GM12801 (cell line): Measurements from ENCODE around the gene TRRAP.

ENCODE experiments used
- TF ChIP-seq, protein P1 (sequence below): IDR thresholded peaks from one replicate; pipeline ENCODE4 v1.5.1; 2011; ENCODE audit warnings: control low read depth; ENCODE audit not compliant: insufficient read length; ENCODE audit errors: extremely low read depth

TRRAP gene

DNA sequence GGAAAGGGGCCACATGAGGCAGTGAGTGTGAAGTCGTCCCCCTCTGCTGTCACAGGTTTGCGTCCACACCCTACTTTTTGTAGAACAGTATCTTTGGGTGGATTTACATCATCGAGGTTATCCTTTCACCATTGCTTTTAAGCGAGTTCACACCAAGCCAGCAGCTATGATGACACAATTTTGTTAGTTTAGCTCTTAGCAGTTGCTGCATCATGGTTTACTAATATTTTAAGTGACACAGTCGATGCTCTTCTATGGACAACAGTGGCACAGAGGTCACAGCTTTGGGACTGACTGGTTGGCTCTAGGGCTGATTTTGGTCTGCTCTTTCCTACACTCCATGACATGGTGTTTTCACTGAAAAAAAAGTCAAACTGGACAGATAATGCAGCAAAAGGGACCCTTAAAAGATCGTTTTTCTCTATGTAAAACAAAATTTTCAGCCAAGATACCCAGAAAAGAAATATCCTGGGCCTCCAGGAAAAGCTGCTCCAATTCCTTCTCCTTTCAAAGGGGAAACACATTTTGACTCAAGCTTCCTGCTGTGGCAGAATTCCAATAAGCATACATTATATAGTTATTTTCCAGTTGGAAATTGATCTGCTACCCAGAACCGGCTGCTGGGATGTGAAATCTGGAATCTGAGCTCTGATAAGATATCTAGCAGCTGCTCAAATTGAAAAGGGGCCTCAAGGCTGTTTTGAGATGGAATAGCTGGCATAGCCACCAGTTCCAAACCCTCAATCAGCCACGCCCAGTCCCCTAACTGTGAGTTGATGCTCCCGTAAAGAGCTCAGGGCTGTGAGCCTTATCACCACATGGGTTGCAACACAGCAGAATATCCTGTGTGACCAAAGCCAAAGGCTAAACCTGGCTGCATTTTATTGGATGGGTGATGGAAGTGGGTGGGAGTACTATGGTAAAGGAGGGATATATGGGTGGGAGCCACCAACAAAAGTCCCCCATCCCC is 151.4 kb downstream of the TRRAP start:
- TF ChIP-seq, protein P1, sequence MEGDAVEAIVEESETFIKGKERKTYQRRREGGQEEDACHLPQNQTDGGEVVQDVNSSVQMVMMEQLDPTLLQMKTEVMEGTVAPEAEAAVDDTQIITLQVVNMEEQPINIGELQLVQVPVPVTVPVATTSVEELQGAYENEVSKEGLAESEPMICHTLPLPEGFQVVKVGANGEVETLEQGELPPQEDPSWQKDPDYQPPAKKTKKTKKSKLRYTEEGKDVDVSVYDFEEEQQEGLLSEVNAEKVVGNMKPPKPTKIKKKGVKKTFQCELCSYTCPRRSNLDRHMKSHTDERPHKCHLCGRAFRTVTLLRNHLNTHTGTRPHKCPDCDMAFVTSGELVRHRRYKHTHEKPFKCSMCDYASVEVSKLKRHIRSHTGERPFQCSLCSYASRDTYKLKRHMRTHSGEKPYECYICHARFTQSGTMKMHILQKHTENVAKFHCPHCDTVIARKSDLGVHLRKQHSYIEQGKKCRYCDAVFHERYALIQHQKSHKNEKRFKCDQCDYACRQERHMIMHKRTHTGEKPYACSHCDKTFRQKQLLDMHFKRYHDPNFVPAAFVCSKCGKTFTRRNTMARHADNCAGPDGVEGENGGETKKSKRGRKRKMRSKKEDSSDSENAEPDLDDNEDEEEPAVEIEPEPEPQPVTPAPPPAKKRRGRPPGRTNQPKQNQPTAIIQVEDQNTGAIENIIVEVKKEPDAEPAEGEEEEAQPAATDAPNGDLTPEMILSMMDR: no peak

DNA sequence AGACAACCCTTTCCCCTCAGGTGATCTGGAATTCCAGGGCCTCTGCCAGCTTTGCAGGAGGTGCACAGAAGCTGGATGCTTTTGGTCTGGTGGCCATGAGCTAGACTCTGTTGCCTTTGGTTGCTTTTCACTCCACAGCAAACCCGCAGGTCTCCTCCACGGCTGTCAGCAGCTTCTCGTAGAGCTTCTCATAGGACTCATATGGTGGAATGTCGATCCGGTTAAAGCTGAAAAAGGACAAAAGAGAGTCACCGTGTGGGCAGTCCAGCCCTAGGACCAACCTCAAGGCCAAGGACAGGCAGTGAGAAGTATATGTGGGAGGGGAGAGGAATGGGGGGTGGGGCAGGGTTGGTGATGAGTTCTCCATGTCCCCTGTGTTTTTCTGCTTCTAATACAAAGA is 152.1 kb downstream of the TRRAP start:
- TF ChIP-seq, protein P1: no peak

DNA sequence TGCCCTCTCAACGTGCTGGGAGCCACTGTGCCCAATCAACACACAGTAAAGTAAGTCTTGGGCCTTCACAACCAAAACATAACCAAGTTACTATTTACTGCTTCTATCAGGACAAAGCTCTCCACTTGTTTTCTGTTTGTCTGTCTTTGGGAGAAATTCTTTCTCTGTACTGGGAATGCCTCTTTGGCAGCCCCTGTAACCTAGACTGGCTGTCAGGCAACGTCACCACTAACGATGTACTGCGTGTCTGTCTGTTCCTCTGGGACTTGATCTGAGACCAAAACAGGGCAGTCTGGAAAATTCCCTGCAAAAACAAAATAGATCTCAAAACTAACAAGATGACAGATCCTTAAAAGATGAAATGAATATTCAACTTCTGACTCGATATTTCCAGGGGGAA is 152.6 kb downstream of the TRRAP start:
- TF ChIP-seq, protein P1: no peak

DNA sequence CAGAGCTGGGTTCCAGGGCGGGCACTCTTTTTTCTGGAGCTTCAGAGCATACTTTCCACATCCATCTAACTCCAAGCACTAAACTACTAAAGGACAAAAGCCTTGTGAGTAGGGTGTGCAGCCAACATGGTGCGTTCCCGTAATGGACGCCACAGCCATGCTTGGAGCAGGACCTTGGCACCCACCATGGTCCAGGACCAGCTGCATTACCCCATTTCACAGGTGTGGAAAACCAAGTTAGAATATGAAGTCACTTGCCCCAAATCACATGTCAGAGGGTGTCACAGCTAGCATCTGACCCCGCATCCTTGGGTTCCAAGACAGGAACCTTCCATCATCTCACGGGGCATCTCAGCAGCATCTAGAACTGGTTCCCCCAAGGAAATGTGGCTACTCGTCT is 153.2 kb downstream of the TRRAP start:
- TF ChIP-seq, protein P1: no peak

DNA sequence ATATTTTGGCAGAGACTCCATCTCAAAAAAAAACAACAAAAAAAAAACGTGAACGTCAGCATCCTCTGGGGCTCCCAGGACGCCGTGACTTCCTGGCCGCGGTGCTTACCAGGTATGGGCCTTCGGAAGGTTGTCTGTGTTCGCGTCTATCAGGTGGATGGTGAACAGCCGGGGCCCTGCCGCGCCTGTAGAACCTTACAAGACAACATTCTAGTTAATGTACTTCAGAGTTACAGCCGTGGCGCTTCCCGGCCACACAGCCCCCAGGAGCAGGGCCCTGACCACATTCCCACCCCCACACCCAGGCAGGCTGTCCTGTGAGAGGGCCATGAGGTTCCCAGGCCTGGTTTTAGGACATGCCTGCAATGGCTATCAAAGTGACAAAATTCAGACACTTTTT is 154.6 kb downstream of the TRRAP start:
- TF ChIP-seq, protein P1: no peak

DNA sequence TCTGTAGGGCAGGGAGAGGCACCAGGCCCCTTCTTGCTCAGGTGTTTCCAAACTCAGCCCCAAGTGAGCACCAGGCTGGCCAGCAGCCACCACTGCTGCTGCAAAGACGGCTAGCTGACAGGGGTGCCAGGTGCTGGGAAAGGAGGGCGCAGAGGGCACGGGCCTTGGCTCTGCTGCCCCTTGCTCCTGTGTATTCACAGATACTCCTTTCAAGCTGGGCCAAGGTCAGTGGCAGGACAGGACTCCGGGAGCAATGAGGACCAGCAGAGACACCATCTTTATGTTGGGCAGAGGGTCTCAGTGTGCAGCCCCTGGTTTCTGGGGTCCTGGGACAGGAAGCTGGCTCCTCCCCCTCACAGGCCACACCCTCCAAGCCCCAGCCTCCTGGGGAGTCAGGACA is 155.4 kb downstream of the TRRAP start:
- TF ChIP-seq, protein P1: no peak

DNA sequence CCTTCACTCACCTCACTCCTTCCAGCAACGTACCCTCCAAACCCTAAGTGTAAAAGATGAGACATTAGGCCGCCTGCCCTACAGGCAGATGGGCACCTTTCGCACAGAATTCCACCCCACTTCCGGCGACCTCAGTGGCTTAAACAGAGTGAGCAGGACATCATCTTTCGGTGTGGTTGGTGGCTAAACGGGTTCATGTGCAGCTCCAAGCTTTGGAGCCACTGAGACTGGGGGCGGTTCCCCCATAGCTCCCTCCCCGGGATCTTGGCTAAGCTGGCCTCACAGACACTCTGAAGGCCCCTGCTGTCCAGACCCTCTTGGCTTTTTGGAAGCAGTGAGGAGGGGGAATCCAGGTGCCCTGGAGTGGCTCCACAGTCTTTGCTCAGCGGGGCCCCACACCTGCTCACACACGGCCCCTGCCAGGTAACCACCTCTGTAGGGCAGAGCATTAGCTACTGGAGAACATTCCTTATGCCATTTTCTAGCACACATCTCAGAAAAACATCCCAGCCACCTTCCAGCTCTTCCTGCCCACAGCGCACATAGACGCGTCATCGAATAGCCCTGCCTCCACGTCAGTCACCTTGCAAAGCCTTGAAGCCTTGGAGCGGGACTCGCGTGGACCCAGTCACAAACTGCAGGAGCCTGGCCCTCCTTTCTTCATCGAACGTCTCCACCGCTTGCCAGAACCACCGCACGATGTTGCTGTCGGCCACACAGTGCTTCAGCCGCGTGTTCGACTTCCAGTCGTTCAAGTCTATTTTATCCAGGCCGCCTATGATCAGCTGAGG is 156.8 kb downstream of the TRRAP start:
- TF ChIP-seq, protein P1: no peak
